WTC11 (cell line): ENCODE results near the gene FOXP4.

Experiments used
- CTCF ChIP-seq: fragments of 200-600 bp; IDR thresholded peaks from 2 replicates; pipeline ENCODE4 v1.8.0; 2022; ENCODE audit warnings: antibody characterized with exemption
- JUN ChIP-seq: sonication (generic); formaldehyde crosslinking; IDR thresholded peaks from 2 replicates; pipeline ENCODE4 v1.8.0; 2023; ENCODE audit warnings: mild to moderate bottlenecking, missing genetic modification reagents
- NFYB ChIP-seq: sonication (generic); formaldehyde crosslinking; conservative IDR thresholded peaks from 2 replicates; pipeline ENCODE4 v1.8.0; 2022; ENCODE audit warnings: low read depth, missing genetic modification reagents
- NR2C2 ChIP-seq: sonication (generic); formaldehyde crosslinking; IDR thresholded peaks from 2 replicates; pipeline ENCODE4 v1.8.0; 2022; ENCODE audit warnings: mild to moderate bottlenecking, missing genetic modification reagents
- ZNF138 ChIP-seq: sonication (generic); formaldehyde crosslinking; conservative IDR thresholded peaks from 2 replicates; pipeline ENCODE4 v1.8.1; 2022; ENCODE audit warnings: mild to moderate bottlenecking, moderate library complexity, missing genetic modification reagents
- ZNF416 ChIP-seq: fragments of 250-450 bp; sonication (Bioruptor Pico); IDR thresholded peaks from 2 replicates; pipeline ENCODE4 v1.9.0; 2021; ENCODE audit warnings: mild to moderate bottlenecking, inconsistent platforms
- TF ChIP-seq, protein P1 (sequence below): sonication (generic); formaldehyde crosslinking; IDR thresholded peaks from 2 replicates; pipeline ENCODE4 v1.8.1; 2023; ENCODE audit warnings: mild to moderate bottlenecking, moderate library complexity, missing genetic modification reagents
- TF ChIP-seq, protein P2 (sequence below): sonication (generic); formaldehyde crosslinking; IDR thresholded peaks from 2 replicates; pipeline ENCODE4 v1.8.1; 2022; ENCODE audit warnings: mild to moderate bottlenecking, moderate library complexity, missing genetic modification reagents

DNA sequence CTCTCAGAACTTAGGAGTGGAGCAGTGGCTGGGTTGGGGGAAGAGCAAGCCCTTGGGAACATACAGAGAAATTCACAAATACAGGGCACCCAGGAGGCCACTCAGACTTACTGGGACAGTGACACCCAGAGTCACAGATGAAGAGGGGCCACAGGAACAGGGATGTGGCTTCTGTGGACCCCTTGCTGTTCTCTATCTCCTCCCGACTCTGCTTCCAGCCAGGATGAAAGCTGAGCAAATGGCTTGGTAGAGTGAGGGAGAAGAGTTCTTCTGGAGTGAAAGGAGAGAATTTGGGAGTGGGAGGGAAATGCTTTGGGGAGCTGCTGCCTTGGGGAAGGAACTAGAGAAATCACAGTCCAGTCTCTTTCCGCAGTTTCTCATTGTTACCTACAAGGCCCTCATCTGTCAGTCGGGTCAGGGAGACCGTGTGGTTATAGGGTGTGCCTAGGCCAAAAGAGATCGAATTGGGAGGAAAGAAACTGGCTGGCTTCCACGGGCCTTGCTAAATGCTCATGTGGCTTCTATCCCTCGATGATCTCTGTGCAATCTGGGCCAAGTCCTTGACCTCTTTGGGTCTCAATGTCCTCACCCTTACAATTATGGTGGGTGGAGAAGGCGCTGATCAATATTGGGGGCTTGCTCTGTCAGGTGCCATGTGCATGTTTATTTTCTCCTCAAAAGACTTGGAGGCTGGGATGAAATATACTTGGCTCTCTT, 17.0 kb downstream of the FOXP4 start:
- TF ChIP-seq ZNF138 (CRISPR knock-in tag) (no peak), CTCF (no peak), ZNF416 (CRISPR knock-in tag) (no peak), JUN (CRISPR knock-in tag) (no peak), NR2C2 (no peak), NFYB (no peak)
- TF ChIP-seq, protein P1, sequence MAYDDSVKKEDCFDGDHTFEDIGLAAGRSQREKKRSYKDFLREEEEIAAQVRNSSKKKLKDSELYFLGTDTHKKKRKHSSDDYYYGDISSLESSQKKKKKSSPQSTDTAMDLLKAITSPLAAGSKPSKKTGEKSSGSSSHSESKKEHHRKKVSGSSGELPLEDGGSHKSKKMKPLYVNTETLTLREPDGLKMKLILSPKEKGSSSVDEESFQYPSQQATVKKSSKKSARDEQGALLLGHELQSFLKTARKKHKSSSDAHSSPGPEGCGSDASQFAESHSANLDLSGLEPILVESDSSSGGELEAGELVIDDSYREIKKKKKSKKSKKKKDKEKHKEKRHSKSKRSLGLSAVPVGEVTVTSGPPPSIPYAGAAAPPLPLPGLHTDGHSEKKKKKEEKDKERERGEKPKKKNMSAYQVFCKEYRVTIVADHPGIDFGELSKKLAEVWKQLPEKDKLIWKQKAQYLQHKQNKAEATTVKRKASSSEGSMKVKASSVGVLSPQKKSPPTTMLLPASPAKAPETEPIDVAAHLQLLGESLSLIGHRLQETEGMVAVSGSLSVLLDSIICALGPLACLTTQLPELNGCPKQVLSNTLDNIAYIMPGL (CRISPR knock-in tag), result no peak
- TF ChIP-seq, protein P2, sequence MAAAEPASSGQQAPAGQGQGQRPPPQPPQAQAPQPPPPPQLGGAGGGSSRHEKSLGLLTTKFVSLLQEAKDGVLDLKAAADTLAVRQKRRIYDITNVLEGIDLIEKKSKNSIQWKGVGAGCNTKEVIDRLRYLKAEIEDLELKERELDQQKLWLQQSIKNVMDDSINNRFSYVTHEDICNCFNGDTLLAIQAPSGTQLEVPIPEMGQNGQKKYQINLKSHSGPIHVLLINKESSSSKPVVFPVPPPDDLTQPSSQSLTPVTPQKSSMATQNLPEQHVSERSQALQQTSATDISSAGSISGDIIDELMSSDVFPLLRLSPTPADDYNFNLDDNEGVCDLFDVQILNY (CRISPR knock-in tag), result no peak
